A549 (cell line): ENCODE results near the gene CACNA1G. TPM values are rescaled to one million over a fixed set of nuclear protein-coding genes. Genes with fewer than 3 reads are reported as not detected.
A peak's percentile ranks its signal among the peaks of the same experiment; 100 is the strongest.

Source experiments
- CBX8 ChIP-seq: fragments of 200-600 bp; sonication (generic); IDR thresholded peaks from 2 replicates; pipeline ENCODE4 v1.6.1; 2016
- CHD2 ChIP-seq: fragments of 150-350 bp; IDR thresholded peaks from 2 replicates; pipeline ENCODE4 v1.6.1; 2014; ENCODE audit warnings: low read length; ENCODE audit not compliant: partially characterized antibody
- CHD4 ChIP-seq: fragments of 200-600 bp; sonication (generic); IDR thresholded peaks from 2 replicates; pipeline ENCODE4 v1.6.1; 2016; ENCODE audit warnings: antibody characterized with exemption, mild to moderate bottlenecking, borderline replicate concordance
- EHF ChIP-seq: fragments of 250-450 bp; sonication (Bioruptor Pico); IDR thresholded peaks from 2 replicates; pipeline ENCODE4 v1.5.0; 2020; ENCODE audit warnings: mild to moderate bottlenecking
- EHMT2 ChIP-seq: fragments of 200-600 bp; sonication (generic); IDR thresholded peaks from 2 replicates; pipeline ENCODE4 v1.6.1; 2016; ENCODE audit warnings: antibody characterized with exemption, low read depth, mild to moderate bottlenecking, moderate library complexity
- ESRRA ChIP-seq: fragments of 150-350 bp; IDR thresholded peaks from 2 replicates; pipeline ENCODE4 v1.6.1; 2014; ENCODE audit warnings: mild to moderate bottlenecking, low read length, borderline replicate concordance
- FOXS1 ChIP-seq: fragments of 250-450 bp; sonication (Bioruptor Pico); IDR thresholded peaks from 2 replicates; pipeline ENCODE4 v1.5.0; 2020; ENCODE audit warnings: mild to moderate bottlenecking, moderate library complexity
- GATA3 ChIP-seq: IDR thresholded peaks from 2 replicates; pipeline ENCODE4 v1.6.1; 2012; ENCODE audit warnings: borderline replicate concordance
- HDAC2 ChIP-seq: fragments of 200-600 bp; sonication (generic); IDR thresholded peaks from 2 replicates; pipeline ENCODE4 v1.6.1; 2016
- HEYL ChIP-seq: fragments of 250-450 bp; sonication (Bioruptor Pico); IDR thresholded peaks from 2 replicates; pipeline ENCODE4 v1.8.0; 2021; ENCODE audit warnings: mild to moderate bottlenecking, moderate library complexity
- HOXA7 ChIP-seq: fragments of 250-450 bp; sonication (Bioruptor Pico); IDR thresholded peaks from 2 replicates; pipeline ENCODE4 v1.5.0; 2020; ENCODE audit warnings: mild to moderate bottlenecking, moderate library complexity
- HOXB5 ChIP-seq: fragments of 250-450 bp; sonication (Bioruptor Pico); IDR thresholded peaks from 2 replicates; pipeline ENCODE4 v1.5.0; 2020; ENCODE audit warnings: mild to moderate bottlenecking, moderate library complexity
- KDM1A ChIP-seq: fragments of 200-600 bp; sonication (generic); IDR thresholded peaks from 2 replicates; pipeline ENCODE4 v1.6.1; 2016; ENCODE audit warnings: low read depth, mild to moderate bottlenecking
- MAFK ChIP-seq: fragments of 450-650 bp; IDR thresholded peaks from 2 replicates; pipeline ENCODE4 v1.6.1; 2014; ENCODE audit not compliant: partially characterized antibody
- NFE2L2 ChIP-seq: fragments of 150-350 bp; conservative IDR thresholded peaks from 2 replicates; pipeline ENCODE4 v1.6.1; 2014; ENCODE audit warnings: low read length
- NPAS2 ChIP-seq: fragments of 250-450 bp; sonication (Bioruptor Pico); IDR thresholded peaks from 2 replicates; pipeline ENCODE4 v1.8.0; 2022; ENCODE audit warnings: mild to moderate bottlenecking, moderate library complexity, borderline replicate concordance
- NR3C1 ChIP-seq: fragments of >200 bp; sonication (Bioruptor Twin); formaldehyde crosslinking; IDR thresholded peaks from 3 replicates; pipeline ENCODE4 v1.6.1; 2017
- PHF8 ChIP-seq: fragments of 200-600 bp; sonication (generic); IDR thresholded peaks from 2 replicates; pipeline ENCODE4 v1.6.1; 2016; ENCODE audit warnings: low read depth, mild to moderate bottlenecking, antibody characterized with exemption, moderate library complexity, borderline replicate concordance
- POLR2A ChIP-seq: IDR thresholded peaks from 2 replicates; pipeline ENCODE4 v1.6.1; 2012; ENCODE audit warnings: mild to moderate bottlenecking, low read length
- RAD21 ChIP-seq, 2 experiments: fragments of >200 bp in 1 of 2; sonication (Bioruptor Twin) in 1 of 2; formaldehyde crosslinking in 1 of 2; IDR thresholded peaks in 1 of 2; conservative IDR thresholded peaks in 1 of 2; 2 replicates in 1 of 2; 3 replicates in 1 of 2; pipeline ENCODE4 v1.6.1; 2012 to 2018; ENCODE audit warnings: inconsistent platforms in 1 of 2
- RARB ChIP-seq: fragments of 250-450 bp; sonication (Bioruptor Pico); IDR thresholded peaks from 2 replicates; pipeline ENCODE4 v1.8.0; 2021; ENCODE audit warnings: mild to moderate bottlenecking, moderate library complexity
- RFX5 ChIP-seq: fragments of 450-650 bp; IDR thresholded peaks from 2 replicates; pipeline ENCODE4 v1.7.1; 2014; ENCODE audit warnings: antibody characterized with exemption, mild to moderate bottlenecking, moderate library complexity
- RNF2 ChIP-seq: fragments of 200-600 bp; sonication (generic); IDR thresholded peaks from 2 replicates; pipeline ENCODE4 v1.6.1; 2016; ENCODE audit warnings: low read depth, mild to moderate bottlenecking, antibody characterized with exemption, moderate library complexity, borderline replicate concordance
- SREBF2 ChIP-seq: fragments of 450-650 bp; IDR thresholded peaks from 2 replicates; pipeline ENCODE4 v1.6.1; 2014; ENCODE audit warnings: mild to moderate bottlenecking, moderate library complexity
- ZC3H11A ChIP-seq: fragments of 450-650 bp; IDR thresholded peaks from 2 replicates; pipeline ENCODE4 v1.6.1; 2014; ENCODE audit warnings: antibody characterized with exemption, mild to moderate bottlenecking
- ZFP36 ChIP-seq: fragments of 450-650 bp; IDR thresholded peaks from 2 replicates; pipeline ENCODE4 v1.6.1; 2014; ENCODE audit warnings: borderline replicate concordance; ENCODE audit not compliant: partially characterized antibody
- ZNF302 ChIP-seq: fragments of 250-450 bp; sonication (Bioruptor Pico); IDR thresholded peaks from 2 replicates; pipeline ENCODE4 v1.9.0; 2021; ENCODE audit warnings: inconsistent platforms, mild to moderate bottlenecking, moderate library complexity
- polyA plus RNA-seq, 4 experiments: library from polyadenylated mRNA; depleted of rRNA in 3 of 4; stranded (reverse); fragments of >200 nt; fragmentation: RNase III in 1 of 4; extraction: RNeasy Plus Mini Kit Qiagen cat#74134 plus additional on column Dnase treatment in 1 of 4; gene quantifications; 2 replicates in 3 of 4; 3 replicates in 1 of 4; pipeline ENCODE4 v1.2.3, GENCODE V29; 2011 to 2017
- TF ChIP-seq, protein P1 (sequence below): fragments of 150-350 bp; IDR thresholded peaks from 2 replicates; pipeline ENCODE4 v1.6.1; 2014; ENCODE audit warnings: low read depth, mild to moderate bottlenecking, low read length
- TF ChIP-seq, protein P2 (sequence below): fragments of >200 bp; sonication (Bioruptor Twin); formaldehyde crosslinking; IDR thresholded peaks from 3 replicates; pipeline ENCODE4 v1.5.1; 2016
- TF ChIP-seq, protein P3 (sequence below): IDR thresholded peaks from 2 replicates; pipeline ENCODE4 v1.6.1; 2012; ENCODE audit warnings: low read depth, borderline replicate concordance
- TF ChIP-seq, protein P4 (sequence below): fragments of 200-600 bp; sonication (generic); IDR thresholded peaks from 2 replicates; pipeline ENCODE4 v1.6.1; 2016; ENCODE audit warnings: antibody characterized with exemption, mild to moderate bottlenecking, moderate library complexity
- TF ChIP-seq, protein P5 (sequence below): IDR thresholded peaks from 2 replicates; pipeline ENCODE4 v1.6.1; 2012
- TF ChIP-seq, protein P6 (sequence below): fragments of >200 bp; sonication (Bioruptor Twin); formaldehyde crosslinking; IDR thresholded peaks from 2 replicates; pipeline ENCODE4 v1.6.1; 2016
- TF ChIP-seq, protein P7 (sequence below): fragments of >200 bp; sonication (Bioruptor Twin); formaldehyde crosslinking; IDR thresholded peaks from 3 replicates; pipeline ENCODE4 v1.6.1; 2016

The CACNA1G gene
- polyA plus RNA-seq, 2 of the 4 experiments (the other 2 are of a cell fraction), result 4.0 to 8.9 TPM

DNA sequence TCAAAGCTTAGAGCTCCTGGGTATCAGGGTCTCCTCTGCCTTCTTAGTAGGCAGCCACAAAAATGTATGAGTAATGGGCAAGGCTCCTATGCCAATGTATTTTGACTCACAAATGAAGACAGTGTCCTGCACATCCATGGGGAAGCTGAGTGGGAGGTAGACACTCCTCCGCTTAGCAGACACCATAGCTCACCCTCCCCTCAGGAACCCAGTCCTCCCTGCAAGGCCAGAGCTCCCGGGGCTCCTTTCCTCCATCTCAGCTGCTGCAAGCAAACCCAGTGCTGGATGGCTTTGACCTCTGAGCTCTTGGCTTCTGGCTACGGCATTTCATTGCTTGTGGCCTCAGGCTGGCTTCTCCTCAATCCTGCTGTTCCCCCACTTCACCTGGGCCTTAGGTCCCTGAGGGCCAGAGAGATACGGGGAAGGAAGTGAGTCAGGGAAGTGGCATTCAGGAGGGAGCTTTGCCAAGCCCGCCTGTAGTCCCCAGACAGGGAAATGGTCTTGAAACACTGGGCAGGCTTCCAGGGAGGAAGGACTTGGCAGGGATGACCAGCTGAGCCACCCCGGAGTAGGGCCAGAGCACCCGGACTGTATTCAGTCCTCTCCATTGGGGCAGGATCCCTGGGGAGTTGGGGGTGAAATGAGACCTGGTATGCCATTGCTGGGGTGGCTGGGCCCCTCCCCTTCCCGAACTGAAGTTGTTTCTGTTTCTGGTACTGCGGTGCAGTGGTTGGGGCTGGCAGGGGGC, 78.6 kb downstream of the CACNA1G start (continued):
- no peak; the same call in 1 of the 2 replicates for TF ChIP-seq HOXA7
- TF ChIP-seq, protein P1, sequence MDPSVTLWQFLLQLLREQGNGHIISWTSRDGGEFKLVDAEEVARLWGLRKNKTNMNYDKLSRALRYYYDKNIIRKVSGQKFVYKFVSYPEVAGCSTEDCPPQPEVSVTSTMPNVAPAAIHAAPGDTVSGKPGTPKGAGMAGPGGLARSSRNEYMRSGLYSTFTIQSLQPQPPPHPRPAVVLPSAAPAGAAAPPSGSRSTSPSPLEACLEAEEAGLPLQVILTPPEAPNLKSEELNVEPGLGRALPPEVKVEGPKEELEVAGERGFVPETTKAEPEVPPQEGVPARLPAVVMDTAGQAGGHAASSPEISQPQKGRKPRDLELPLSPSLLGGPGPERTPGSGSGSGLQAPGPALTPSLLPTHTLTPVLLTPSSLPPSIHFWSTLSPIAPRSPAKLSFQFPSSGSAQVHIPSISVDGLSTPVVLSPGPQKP, result no peak
- no peak for TF ChIP-seq HDAC2
- no peak for TF ChIP-seq MAFK
- TF ChIP-seq RAD21 (conservative IDR thresholded peaks at IDR 0.05 in 1 of 2, IDR thresholded peaks at IDR 0.05 in 1 of 2), result peak; percentile 32 to 55
- TF ChIP-seq RNF2, result no peak
- no peak for TF ChIP-seq NR3C1
- TF ChIP-seq GATA3, result peak; percentile 97
- TF ChIP-seq, protein P2, sequence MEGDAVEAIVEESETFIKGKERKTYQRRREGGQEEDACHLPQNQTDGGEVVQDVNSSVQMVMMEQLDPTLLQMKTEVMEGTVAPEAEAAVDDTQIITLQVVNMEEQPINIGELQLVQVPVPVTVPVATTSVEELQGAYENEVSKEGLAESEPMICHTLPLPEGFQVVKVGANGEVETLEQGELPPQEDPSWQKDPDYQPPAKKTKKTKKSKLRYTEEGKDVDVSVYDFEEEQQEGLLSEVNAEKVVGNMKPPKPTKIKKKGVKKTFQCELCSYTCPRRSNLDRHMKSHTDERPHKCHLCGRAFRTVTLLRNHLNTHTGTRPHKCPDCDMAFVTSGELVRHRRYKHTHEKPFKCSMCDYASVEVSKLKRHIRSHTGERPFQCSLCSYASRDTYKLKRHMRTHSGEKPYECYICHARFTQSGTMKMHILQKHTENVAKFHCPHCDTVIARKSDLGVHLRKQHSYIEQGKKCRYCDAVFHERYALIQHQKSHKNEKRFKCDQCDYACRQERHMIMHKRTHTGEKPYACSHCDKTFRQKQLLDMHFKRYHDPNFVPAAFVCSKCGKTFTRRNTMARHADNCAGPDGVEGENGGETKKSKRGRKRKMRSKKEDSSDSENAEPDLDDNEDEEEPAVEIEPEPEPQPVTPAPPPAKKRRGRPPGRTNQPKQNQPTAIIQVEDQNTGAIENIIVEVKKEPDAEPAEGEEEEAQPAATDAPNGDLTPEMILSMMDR, result no peak
- TF ChIP-seq, protein P3, sequence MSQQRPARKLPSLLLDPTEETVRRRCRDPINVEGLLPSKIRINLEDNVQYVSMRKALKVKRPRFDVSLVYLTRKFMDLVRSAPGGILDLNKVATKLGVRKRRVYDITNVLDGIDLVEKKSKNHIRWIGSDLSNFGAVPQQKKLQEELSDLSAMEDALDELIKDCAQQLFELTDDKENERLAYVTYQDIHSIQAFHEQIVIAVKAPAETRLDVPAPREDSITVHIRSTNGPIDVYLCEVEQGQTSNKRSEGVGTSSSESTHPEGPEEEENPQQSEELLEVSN, result no peak; the same call in 1 of the 2 replicates
- TF ChIP-seq CHD4, result no peak
- TF ChIP-seq, protein P4, sequence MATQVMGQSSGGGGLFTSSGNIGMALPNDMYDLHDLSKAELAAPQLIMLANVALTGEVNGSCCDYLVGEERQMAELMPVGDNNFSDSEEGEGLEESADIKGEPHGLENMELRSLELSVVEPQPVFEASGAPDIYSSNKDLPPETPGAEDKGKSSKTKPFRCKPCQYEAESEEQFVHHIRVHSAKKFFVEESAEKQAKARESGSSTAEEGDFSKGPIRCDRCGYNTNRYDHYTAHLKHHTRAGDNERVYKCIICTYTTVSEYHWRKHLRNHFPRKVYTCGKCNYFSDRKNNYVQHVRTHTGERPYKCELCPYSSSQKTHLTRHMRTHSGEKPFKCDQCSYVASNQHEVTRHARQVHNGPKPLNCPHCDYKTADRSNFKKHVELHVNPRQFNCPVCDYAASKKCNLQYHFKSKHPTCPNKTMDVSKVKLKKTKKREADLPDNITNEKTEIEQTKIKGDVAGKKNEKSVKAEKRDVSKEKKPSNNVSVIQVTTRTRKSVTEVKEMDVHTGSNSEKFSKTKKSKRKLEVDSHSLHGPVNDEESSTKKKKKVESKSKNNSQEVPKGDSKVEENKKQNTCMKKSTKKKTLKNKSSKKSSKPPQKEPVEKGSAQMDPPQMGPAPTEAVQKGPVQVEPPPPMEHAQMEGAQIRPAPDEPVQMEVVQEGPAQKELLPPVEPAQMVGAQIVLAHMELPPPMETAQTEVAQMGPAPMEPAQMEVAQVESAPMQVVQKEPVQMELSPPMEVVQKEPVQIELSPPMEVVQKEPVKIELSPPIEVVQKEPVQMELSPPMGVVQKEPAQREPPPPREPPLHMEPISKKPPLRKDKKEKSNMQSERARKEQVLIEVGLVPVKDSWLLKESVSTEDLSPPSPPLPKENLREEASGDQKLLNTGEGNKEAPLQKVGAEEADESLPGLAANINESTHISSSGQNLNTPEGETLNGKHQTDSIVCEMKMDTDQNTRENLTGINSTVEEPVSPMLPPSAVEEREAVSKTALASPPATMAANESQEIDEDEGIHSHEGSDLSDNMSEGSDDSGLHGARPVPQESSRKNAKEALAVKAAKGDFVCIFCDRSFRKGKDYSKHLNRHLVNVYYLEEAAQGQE, result no peak
- no peak for TF ChIP-seq ZNF302
- no peak for TF ChIP-seq ZFP36
- TF ChIP-seq HOXB5 (CRISPR knock-in tag), result peak; percentile 37; the same call in 1 of the 2 replicates
- no peak for TF ChIP-seq CHD2
- TF ChIP-seq HEYL (CRISPR knock-in tag), result no peak
- TF ChIP-seq POLR2A, result no peak; the same call in 1 of the 2 replicates
- 0 out of 2 replicates have a peak, but pooled peaks have one; percentile 42 for TF ChIP-seq RARB
- TF ChIP-seq CBX8, result no peak
- peak; percentile 3; the same call in 1 of the 2 replicates for TF ChIP-seq NFE2L2
- TF ChIP-seq, protein P5, sequence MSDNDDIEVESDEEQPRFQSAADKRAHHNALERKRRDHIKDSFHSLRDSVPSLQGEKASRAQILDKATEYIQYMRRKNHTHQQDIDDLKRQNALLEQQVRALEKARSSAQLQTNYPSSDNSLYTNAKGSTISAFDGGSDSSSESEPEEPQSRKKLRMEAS, result peak; percentile 89
- TF ChIP-seq EHMT2, result no peak
- TF ChIP-seq ZC3H11A, result no peak
- TF ChIP-seq KDM1A, result no peak
- TF ChIP-seq, protein P6, sequence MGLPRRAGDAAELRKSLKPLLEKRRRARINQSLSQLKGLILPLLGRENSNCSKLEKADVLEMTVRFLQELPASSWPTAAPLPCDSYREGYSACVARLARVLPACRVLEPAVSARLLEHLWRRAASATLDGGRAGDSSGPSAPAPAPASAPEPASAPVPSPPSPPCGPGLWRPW, result no peak; the same call in 1 of the 2 replicates
- TF ChIP-seq, protein P7, sequence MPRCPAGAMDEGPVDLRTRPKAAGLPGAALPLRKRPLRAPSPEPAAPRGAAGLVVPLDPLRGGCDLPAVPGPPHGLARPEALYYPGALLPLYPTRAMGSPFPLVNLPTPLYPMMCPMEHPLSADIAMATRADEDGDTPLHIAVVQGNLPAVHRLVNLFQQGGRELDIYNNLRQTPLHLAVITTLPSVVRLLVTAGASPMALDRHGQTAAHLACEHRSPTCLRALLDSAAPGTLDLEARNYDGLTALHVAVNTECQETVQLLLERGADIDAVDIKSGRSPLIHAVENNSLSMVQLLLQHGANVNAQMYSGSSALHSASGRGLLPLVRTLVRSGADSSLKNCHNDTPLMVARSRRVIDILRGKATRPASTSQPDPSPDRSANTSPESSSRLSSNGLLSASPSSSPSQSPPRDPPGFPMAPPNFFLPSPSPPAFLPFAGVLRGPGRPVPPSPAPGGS, result peak; percentile 84
- no peak for TF ChIP-seq NPAS2
- TF ChIP-seq FOXS1 (CRISPR knock-in tag), result peak; percentile 77; the same call in 1 of the 2 replicates
- TF ChIP-seq SREBF2, result no peak
- no peak for TF ChIP-seq PHF8
- peak; percentile 78; the same call in 1 of the 2 replicates for TF ChIP-seq EHF (CRISPR knock-in tag)
- no peak for TF ChIP-seq RFX5
- no peak for TF ChIP-seq ESRRA
